Osteoblast (primary cell): ENCODE measurements around the gene KRTAP10-9. TPM values are rescaled to one million over a fixed set of nuclear protein-coding genes. Genes with fewer than 3 reads are reported as not detected.

Experiments used
- DNase-seq: peaks from one replicate; pipeline ENCODE4 v3.0.0; 2011; ENCODE audit warnings: low spot score, mixed read lengths; ENCODE audit not compliant: insufficient read length; ENCODE audit errors: missing footprints
- H2AFZ ChIP-seq: 2 replicates; pipeline ENCODE4 v1.6.0; 2011; ENCODE audit warnings: mild to moderate bottlenecking, low read length
- H3K27ac ChIP-seq: 2 replicates; pipeline ENCODE4 v1.5.1; 2011; ENCODE audit warnings: mild to moderate bottlenecking, low read depth, low read length, moderate library complexity
- H3K27me3 ChIP-seq: 2 replicates; pipeline ENCODE4 v1.6.0; 2012; ENCODE audit warnings: mild to moderate bottlenecking, control low read depth, inconsistent platforms, low read length, moderate library complexity; ENCODE audit not compliant: insufficient read depth
- H3K36me3 ChIP-seq: 2 replicates; pipeline ENCODE4 v1.5.1; 2011; ENCODE audit warnings: mild to moderate bottlenecking, low read length, control low read depth, moderate library complexity; ENCODE audit not compliant: insufficient read depth
- H3K4me1 ChIP-seq: 2 replicates; pipeline ENCODE4 v1.5.1; 2011; ENCODE audit warnings: mild to moderate bottlenecking, low read length, control low read depth, moderate library complexity; ENCODE audit not compliant: insufficient read depth
- H3K4me2 ChIP-seq: 2 replicates; pipeline ENCODE4 v1.6.0; 2011; ENCODE audit warnings: mild to moderate bottlenecking, low read length; ENCODE audit not compliant: insufficient read depth
- H3K4me3 ChIP-seq: fragments of 200-600 bp; sonication (generic); 3 replicates; pipeline ENCODE4 v1.5.1; 2012; ENCODE audit warnings: mild to moderate bottlenecking, low read length, inconsistent platforms; ENCODE audit not compliant: insufficient read depth
- H3K79me2 ChIP-seq: 2 replicates; pipeline ENCODE4 v1.6.0; 2012; ENCODE audit warnings: mild to moderate bottlenecking, low read length, control low read depth, inconsistent platforms; ENCODE audit not compliant: insufficient read depth
- H3K9me3 ChIP-seq: 2 replicates; pipeline ENCODE4 v1.5.1; 2011; ENCODE audit warnings: low read depth, low read length, control low read depth
- H4K20me1 ChIP-seq: 2 replicates; pipeline ENCODE4 v1.6.0; 2012; ENCODE audit warnings: mild to moderate bottlenecking, low read length, control low read depth; ENCODE audit not compliant: insufficient read depth
- total RNA-seq: library from RNA; depleted of rRNA; stranded (reverse); fragments of >200 nt; gene quantifications from 2 replicates; pipeline ENCODE4 v1.2.3, GENCODE V29; 2012
- TF ChIP-seq, protein P1 (sequence below): IDR thresholded peaks from 2 replicates; pipeline ENCODE4 v1.5.1; 2011; ENCODE audit warnings: mild to moderate bottlenecking, low read depth, low read length, moderate library complexity; ENCODE audit errors: extremely low read depth

KRTAP10-9 gene
- total RNA-seq, 1 donor, result not detected

GRCh38 chr21:44592446-44593311, 34.2 kb upstream of the KRTAP10-9 start, which contains the start of gene KRTAP10-6:
Gene KRTAP10-6, minus strand, starts transcription at chr21:44592505. Its CDS starts 21 bp downstream, at chr21:44592484.
- Histone ChIP-seq H3K4me1 (no peaks in the 10 kb centered on the region), H3K27ac (no peak within 1 kb of the TSS), H3K79me2 (no peaks in the 10 kb centered on the region), H4K20me1 (no peaks in the 10 kb centered on the region), H3K4me3 (no peak within 1 kb of the TSS), H3K36me3 (no peaks in the 10 kb centered on the region), H3K27me3 (peaks cover 30% of the 10 kb centered on the region), H3K4me2 (no peak within 1 kb of the TSS), H3K9me3 (no peaks in the 10 kb centered on the region), H2AFZ (peak within 1 kb of the TSS; percentile 29)
- TF ChIP-seq, protein P1, sequence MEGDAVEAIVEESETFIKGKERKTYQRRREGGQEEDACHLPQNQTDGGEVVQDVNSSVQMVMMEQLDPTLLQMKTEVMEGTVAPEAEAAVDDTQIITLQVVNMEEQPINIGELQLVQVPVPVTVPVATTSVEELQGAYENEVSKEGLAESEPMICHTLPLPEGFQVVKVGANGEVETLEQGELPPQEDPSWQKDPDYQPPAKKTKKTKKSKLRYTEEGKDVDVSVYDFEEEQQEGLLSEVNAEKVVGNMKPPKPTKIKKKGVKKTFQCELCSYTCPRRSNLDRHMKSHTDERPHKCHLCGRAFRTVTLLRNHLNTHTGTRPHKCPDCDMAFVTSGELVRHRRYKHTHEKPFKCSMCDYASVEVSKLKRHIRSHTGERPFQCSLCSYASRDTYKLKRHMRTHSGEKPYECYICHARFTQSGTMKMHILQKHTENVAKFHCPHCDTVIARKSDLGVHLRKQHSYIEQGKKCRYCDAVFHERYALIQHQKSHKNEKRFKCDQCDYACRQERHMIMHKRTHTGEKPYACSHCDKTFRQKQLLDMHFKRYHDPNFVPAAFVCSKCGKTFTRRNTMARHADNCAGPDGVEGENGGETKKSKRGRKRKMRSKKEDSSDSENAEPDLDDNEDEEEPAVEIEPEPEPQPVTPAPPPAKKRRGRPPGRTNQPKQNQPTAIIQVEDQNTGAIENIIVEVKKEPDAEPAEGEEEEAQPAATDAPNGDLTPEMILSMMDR, result no peak
- peak; percentile 55 for DNase-seq

GRCh38 chr21:44593598-44594405, 33.1 kb upstream of the KRTAP10-9 start:
- DNase-seq, result no peak
- TF ChIP-seq, protein P1, result no peak
- H3K9me3 ChIP-seq, result no peaks in the 10 kb centered on the region
- no peak overlapping the region for H3K4me2 ChIP-seq
- H3K27me3 ChIP-seq, result peaks cover 30% of the 10 kb centered on the region
- H4K20me1 ChIP-seq, result no peaks in the 10 kb centered on the region
- no peaks in the 10 kb centered on the region for H3K36me3 ChIP-seq
- H3K79me2 ChIP-seq, result no peaks in the 10 kb centered on the region
- no peaks in the 10 kb centered on the region for H3K4me1 ChIP-seq
- no peak overlapping the region for H3K4me3 ChIP-seq
- no peak overlapping the region for H2AFZ ChIP-seq
- no peak overlapping the region for H3K27ac ChIP-seq

DNA sequence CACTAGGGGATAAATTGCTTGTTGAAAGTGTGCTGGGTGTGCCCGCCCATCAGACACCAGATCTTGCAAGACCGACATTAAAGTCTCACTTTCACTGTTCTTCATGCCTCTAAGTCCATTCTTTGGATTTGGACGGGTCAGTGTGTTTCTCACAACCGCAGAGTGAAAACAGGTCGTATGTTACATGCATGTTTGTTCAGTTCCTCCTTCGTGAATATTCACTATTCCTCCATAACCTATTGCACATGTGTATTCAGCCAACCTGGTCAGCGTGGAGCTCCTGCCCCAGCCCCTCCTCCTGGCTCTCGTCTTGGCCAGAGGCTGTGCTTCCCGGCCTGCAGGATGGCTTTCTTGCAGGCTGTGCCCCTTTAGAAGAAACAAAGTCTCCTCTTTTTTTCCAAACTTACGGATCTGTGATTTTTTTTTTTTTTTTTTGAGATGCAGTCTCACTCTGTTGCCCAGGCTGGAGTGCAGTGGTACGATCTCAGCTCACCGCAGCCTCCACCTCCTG, 32.4 kb upstream of the KRTAP10-9 start:
- H4K20me1 ChIP-seq, result no peaks in the 10 kb centered on the region
- H3K4me2 ChIP-seq, result no peak overlapping the region
- no peaks in the 10 kb centered on the region for H3K79me2 ChIP-seq
- TF ChIP-seq, protein P1, result no peak
- no peak overlapping the region for H3K27ac ChIP-seq
- H3K4me1 ChIP-seq, result no peaks in the 10 kb centered on the region
- DNase-seq, result no peak
- no peaks in the 10 kb centered on the region for H3K36me3 ChIP-seq
- no peak overlapping the region for H2AFZ ChIP-seq
- H3K27me3 ChIP-seq, result peaks cover 30% of the 10 kb centered on the region
- H3K9me3 ChIP-seq, result no peaks in the 10 kb centered on the region
- H3K4me3 ChIP-seq, result no peak overlapping the region
